ENCODE results near the gene FOXM1.

- TF ChIP-seq, protein P1, sequence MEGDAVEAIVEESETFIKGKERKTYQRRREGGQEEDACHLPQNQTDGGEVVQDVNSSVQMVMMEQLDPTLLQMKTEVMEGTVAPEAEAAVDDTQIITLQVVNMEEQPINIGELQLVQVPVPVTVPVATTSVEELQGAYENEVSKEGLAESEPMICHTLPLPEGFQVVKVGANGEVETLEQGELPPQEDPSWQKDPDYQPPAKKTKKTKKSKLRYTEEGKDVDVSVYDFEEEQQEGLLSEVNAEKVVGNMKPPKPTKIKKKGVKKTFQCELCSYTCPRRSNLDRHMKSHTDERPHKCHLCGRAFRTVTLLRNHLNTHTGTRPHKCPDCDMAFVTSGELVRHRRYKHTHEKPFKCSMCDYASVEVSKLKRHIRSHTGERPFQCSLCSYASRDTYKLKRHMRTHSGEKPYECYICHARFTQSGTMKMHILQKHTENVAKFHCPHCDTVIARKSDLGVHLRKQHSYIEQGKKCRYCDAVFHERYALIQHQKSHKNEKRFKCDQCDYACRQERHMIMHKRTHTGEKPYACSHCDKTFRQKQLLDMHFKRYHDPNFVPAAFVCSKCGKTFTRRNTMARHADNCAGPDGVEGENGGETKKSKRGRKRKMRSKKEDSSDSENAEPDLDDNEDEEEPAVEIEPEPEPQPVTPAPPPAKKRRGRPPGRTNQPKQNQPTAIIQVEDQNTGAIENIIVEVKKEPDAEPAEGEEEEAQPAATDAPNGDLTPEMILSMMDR (IDR thresholded peaks at IDR 0.05; ENCODE audit: borderline replicate concordance, extremely low read depth, low read length, poor library complexity, severe bottlenecking), result no peak
- TF ChIP-seq EZH2 (IDR thresholded peaks at IDR 0.05; ENCODE audit: borderline replicate concordance, low read depth, low read length, severe bottlenecking), result no peak
These were observed 31.7 kb downstream of the FOXM1 start for GRCh38 chr12:2845280-2845679.
